Astrocyte (in vitro differentiated cells and primary cell): ENCODE measurements around the gene UTS2R. TPM values are rescaled to one million over a fixed set of nuclear protein-coding genes. Genes with fewer than 3 reads are reported as not detected.
"Not testable (repeated sequence)": the region's sequence is repeated elsewhere in the genome, so short reads cannot be mapped to it uniquely, and the experiment has no call there.

Experiments used
- DNase-seq: peaks from one replicate; pipeline ENCODE4 v3.0.0-alpha.2; 2010; ENCODE audit warnings: low read depth
- FAIRE-seq: peaks from 2 replicates; lab custom pipeline; 2011; peaks lifted over from hg19 to GRCh38; lab: Jason Lieb, UNC
- H2AFZ ChIP-seq: 2 replicates; pipeline ENCODE4 v1.6.0; 2012; ENCODE audit warnings: low read depth, low read length, inconsistent platforms
- H3K27ac ChIP-seq: 2 replicates; pipeline ENCODE4 v1.5.1; 2011; ENCODE audit warnings: low read depth, low read length, inconsistent platforms
- H3K27me3 ChIP-seq: 2 replicates; pipeline ENCODE4 v1.6.0; 2011; ENCODE audit warnings: low read length, inconsistent platforms; ENCODE audit not compliant: insufficient read depth
- H3K36me3 ChIP-seq: 2 replicates; pipeline ENCODE4 v1.5.1; 2011; ENCODE audit warnings: low read length, inconsistent platforms; ENCODE audit not compliant: insufficient read depth
- H3K4me1 ChIP-seq: 2 replicates; pipeline ENCODE4 v1.5.1; 2011; ENCODE audit warnings: low read length, inconsistent platforms; ENCODE audit not compliant: insufficient read depth
- H3K4me2 ChIP-seq: 2 replicates; pipeline ENCODE4 v1.6.0; 2012; ENCODE audit warnings: low read length, inconsistent platforms
- H3K4me3 ChIP-seq: 2 replicates; pipeline ENCODE4 v1.5.1; 2011; ENCODE audit warnings: low read depth, mild to moderate bottlenecking, low read length, inconsistent platforms; ENCODE audit not compliant: insufficient read depth
- H3K79me2 ChIP-seq: 2 replicates; pipeline ENCODE4 v1.6.0; 2012; ENCODE audit warnings: mild to moderate bottlenecking, low read length, inconsistent platforms; ENCODE audit not compliant: insufficient read depth
- H3K9ac ChIP-seq: 2 replicates; pipeline ENCODE4 v1.6.0; 2012; ENCODE audit warnings: mild to moderate bottlenecking, low read length, inconsistent platforms
- H3K9me3 ChIP-seq: 2 replicates; pipeline ENCODE4 v1.5.1; 2012; ENCODE audit warnings: low read depth, mild to moderate bottlenecking, low read length, inconsistent platforms; ENCODE audit not compliant: insufficient read depth
- H4K20me1 ChIP-seq: 2 replicates; pipeline ENCODE4 v1.6.0; 2012; ENCODE audit warnings: low read length, inconsistent platforms; ENCODE audit not compliant: insufficient read depth
- H3K27ac Mint-ChIP-seq: one replicate; pipeline ENCODE4 v1.8.0; 2021; ENCODE audit warnings: mild to moderate bottlenecking, mixed read lengths; ENCODE audit not compliant: unreplicated experiment
- H3K27me3 Mint-ChIP-seq: one replicate; pipeline ENCODE4 v1.8.0; 2021; ENCODE audit warnings: low read depth, mixed read lengths; ENCODE audit not compliant: unreplicated experiment
- H3K36me3 Mint-ChIP-seq: one replicate; pipeline ENCODE4 v1.8.0; 2021; ENCODE audit warnings: low read depth, mixed read lengths; ENCODE audit not compliant: unreplicated experiment
- H3K4me1 Mint-ChIP-seq: one replicate; pipeline ENCODE4 v1.8.0; 2021; ENCODE audit warnings: low read depth, mixed read lengths; ENCODE audit not compliant: unreplicated experiment
- H3K4me3 Mint-ChIP-seq: one replicate; pipeline ENCODE4 v1.8.0; 2021; ENCODE audit warnings: mild to moderate bottlenecking, moderate library complexity, mixed read lengths; ENCODE audit not compliant: unreplicated experiment
- H3K9me3 Mint-ChIP-seq: one replicate; pipeline ENCODE4 v1.8.0; 2021; ENCODE audit warnings: mild to moderate bottlenecking, mixed read lengths; ENCODE audit not compliant: unreplicated experiment
- CTCF ChIP-seq: IDR thresholded peaks from 2 replicates; pipeline ENCODE4 v1.5.1; 2011; ENCODE audit warnings: low read depth, mild to moderate bottlenecking, inconsistent platforms, low read length, moderate library complexity; ENCODE audit not compliant: insufficient read depth
- EZH2 ChIP-seq: IDR thresholded peaks from 2 replicates; pipeline ENCODE4 v1.6.1; 2012; ENCODE audit warnings: mild to moderate bottlenecking, low read length, inconsistent platforms; ENCODE audit not compliant: insufficient read depth
- total RNA-seq: library from RNA; stranded (reverse); gene quantifications from 2 replicates; pipeline ENCODE4 v1.2.1, GENCODE V29; 2021

The UTS2R gene
- total RNA-seq, 1 donor from 2014 or later = not detected

- Histone ChIP-seq H3K4me2 (no peak overlapping the region), H4K20me1 (no peaks in the 10 kb centered on the region), H3K27ac (no peak overlapping the region), H3K9ac (no peak overlapping the region), H3K4me3 (no peak overlapping the region), H3K27me3 (peaks cover 27% of the 10 kb centered on the region), H3K9me3 (no peaks in the 10 kb centered on the region), H3K4me1 (no peaks in the 10 kb centered on the region), H3K36me3 (no peaks in the 10 kb centered on the region), H2AFZ (no peak overlapping the region), H3K79me2 (no peaks in the 10 kb centered on the region)
- Mint-ChIP-seq H3K4me1 (no peaks in the 10 kb centered on the region), H3K4me3 (no peak overlapping the region), H3K27me3 (peaks cover 37% of the 10 kb centered on the region), H3K27ac (no peak overlapping the region), H3K36me3 (no peaks in the 10 kb centered on the region), H3K9me3 (no peaks in the 10 kb centered on the region)
- DNase-seq = no peak
- FAIRE-seq = no peak
- no peak for TF ChIP-seq EZH2
- no peak for TF ChIP-seq CTCF
Measured at GRCh38 chr17:82378741-82379021, 7.1 kb downstream of the UTS2R start.

- Mint-ChIP-seq H3K9me3 (no peaks in the 10 kb centered on the region), H3K4me1 (no peaks in the 10 kb centered on the region), H3K4me3 (no peak overlapping the region), H3K27ac (no peak overlapping the region), H3K27me3 (peaks cover 32% of the 10 kb centered on the region), H3K36me3 (no peaks in the 10 kb centered on the region)
- TF ChIP-seq CTCF = no peak
- TF ChIP-seq EZH2 = no peak
- no peaks in the 10 kb centered on the region for H4K20me1 ChIP-seq
- no peaks in the 10 kb centered on the region for H3K79me2 ChIP-seq
- no peak for FAIRE-seq
- H3K4me2 ChIP-seq = no peak overlapping the region
- H3K9me3 ChIP-seq = no peaks in the 10 kb centered on the region
- H3K4me1 ChIP-seq = no peaks in the 10 kb centered on the region
- no peak overlapping the region for H2AFZ ChIP-seq
- H3K36me3 ChIP-seq = no peaks in the 10 kb centered on the region
- no peak for DNase-seq
- H3K27ac ChIP-seq = no peak overlapping the region
- H3K4me3 ChIP-seq = no peak overlapping the region
- H3K27me3 ChIP-seq = peaks cover 17% of the 10 kb centered on the region
- H3K9ac ChIP-seq = no peak overlapping the region
Measured at GRCh38 chr17:82380860-82381702, 9.5 kb downstream of the UTS2R start.

GRCh38 chr17:82381703-82382009 is 10.1 kb downstream of the UTS2R start:
- not testable (repeated sequence) for H3K79me2 ChIP-seq, H3K4me3 ChIP-seq, H3K4me1 Mint-ChIP-seq, H3K36me3 Mint-ChIP-seq, H3K4me1 ChIP-seq, DNase-seq, FAIRE-seq, H3K4me2 ChIP-seq, H3K9me3 ChIP-seq, H3K4me3 Mint-ChIP-seq, H3K9me3 Mint-ChIP-seq, H3K27ac ChIP-seq, H3K9ac ChIP-seq, H3K27ac Mint-ChIP-seq, H3K36me3 ChIP-seq, H4K20me1 ChIP-seq, H2AFZ ChIP-seq
- peaks cover 29% of the 10 kb centered on the region for H3K27me3 Mint-ChIP-seq
- peaks cover 15% of the 10 kb centered on the region for H3K27me3 ChIP-seq

GRCh38 chr17:82382220-82382932 is 10.8 kb downstream of the UTS2R start:
- H3K9ac ChIP-seq, H3K9me3 ChIP-seq, H3K27ac ChIP-seq, H3K36me3 ChIP-seq, H3K4me2 ChIP-seq, FAIRE-seq, H3K4me1 ChIP-seq, H3K79me2 ChIP-seq, H3K4me3 Mint-ChIP-seq, H3K27ac Mint-ChIP-seq, H3K36me3 Mint-ChIP-seq, H3K4me3 ChIP-seq, H3K9me3 Mint-ChIP-seq, H2AFZ ChIP-seq, DNase-seq, H3K4me1 Mint-ChIP-seq, H4K20me1 ChIP-seq: not testable (repeated sequence)
- H3K27me3 Mint-ChIP-seq = peaks cover 28% of the 10 kb centered on the region
- peaks cover 15% of the 10 kb centered on the region for H3K27me3 ChIP-seq
